GM12891 (cell line): ENCODE measurements around the gene ACBD6.

ENCODE experiments used
- DNase-seq: peaks from one replicate; pipeline ENCODE4 v3.0.0; 2011; ENCODE audit warnings: low spot score; ENCODE audit not compliant: insufficient read length
- FAIRE-seq: peaks from 2 replicates; lab custom pipeline; 2011; peaks lifted over from hg19 to GRCh38; lab: Jason Lieb, UNC
- PAX5 ChIP-seq: IDR thresholded peaks from 2 replicates; pipeline ENCODE4 v1.6.1; 2011; ENCODE audit warnings: low read length, moderate library complexity, mild to moderate bottlenecking; ENCODE audit not compliant: insufficient read depth, severe bottlenecking
- POLR2A ChIP-seq: IDR thresholded peaks from 2 replicates; pipeline ENCODE4 v1.6.1; 2011; ENCODE audit warnings: low read depth, low read length, control low read depth
- POLR2AphosphoS5 ChIP-seq: IDR thresholded peaks from 2 replicates; pipeline ENCODE4 v1.6.1; 2011; ENCODE audit warnings: low read depth, low read length, control low read depth
- POU2F2 ChIP-seq: IDR thresholded peaks from 2 replicates; pipeline ENCODE4 v1.6.1; 2011; ENCODE audit warnings: low read depth, mild to moderate bottlenecking, control low read depth, low read length, moderate library complexity
- SPI1 ChIP-seq: IDR thresholded peaks from 2 replicates; pipeline ENCODE4 v1.6.1; 2011; ENCODE audit warnings: low read depth, low read length, control low read depth
- TAF1 ChIP-seq: IDR thresholded peaks from 2 replicates; pipeline ENCODE4 v1.6.1; 2011; ENCODE audit warnings: low read depth, low read length, control low read depth

Gene ACBD6

DNA sequence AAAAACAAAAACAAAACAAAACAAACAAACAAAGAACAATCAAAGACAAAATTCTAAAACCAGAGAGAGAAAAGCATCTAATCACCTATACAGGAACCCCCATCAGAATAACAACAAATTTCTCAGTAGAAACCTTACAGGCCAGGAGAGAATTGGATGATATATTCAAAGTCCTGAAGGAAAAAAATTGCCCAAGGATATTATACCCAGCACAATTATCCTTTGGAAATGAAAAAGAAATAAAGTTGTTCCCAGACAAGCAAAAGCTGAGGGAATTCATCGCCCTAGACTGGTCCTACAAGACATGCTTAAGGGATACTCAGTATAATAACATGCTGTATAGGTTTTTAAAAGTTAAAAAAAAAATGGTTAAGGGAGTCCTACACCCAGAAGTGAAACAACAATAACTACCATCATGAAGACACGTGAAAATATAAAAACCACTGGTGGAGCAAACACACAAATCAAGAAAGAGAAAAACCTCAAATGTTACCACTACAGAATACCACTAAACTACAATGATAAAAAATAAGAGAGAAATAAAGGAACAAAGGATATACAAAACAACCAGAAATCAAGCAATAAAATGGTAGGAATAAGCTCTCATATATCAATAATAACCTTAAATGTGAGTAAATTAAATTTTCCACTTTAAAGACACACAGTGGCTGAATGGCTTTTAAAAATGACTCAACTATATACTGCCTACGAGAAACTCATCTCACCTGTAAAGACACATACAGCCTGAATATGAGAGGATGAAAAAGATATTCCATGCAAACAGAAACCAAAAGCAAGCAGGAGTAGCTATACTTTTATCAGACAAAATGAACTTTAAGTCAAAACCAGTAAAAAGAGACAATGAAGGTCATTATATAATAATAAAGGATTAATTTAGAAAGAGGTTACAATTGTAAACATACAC lies 121.9 kb downstream of the ACBD6 start:
- TF ChIP-seq POLR2AphosphoS5, result no peak
- no peak for TF ChIP-seq PAX5
- TF ChIP-seq TAF1, result no peak
- no peak for TF ChIP-seq POU2F2
- TF ChIP-seq SPI1, result no peak
- TF ChIP-seq POLR2A, result no peak
- FAIRE-seq (no peak), DNase-seq (no peak)

DNA sequence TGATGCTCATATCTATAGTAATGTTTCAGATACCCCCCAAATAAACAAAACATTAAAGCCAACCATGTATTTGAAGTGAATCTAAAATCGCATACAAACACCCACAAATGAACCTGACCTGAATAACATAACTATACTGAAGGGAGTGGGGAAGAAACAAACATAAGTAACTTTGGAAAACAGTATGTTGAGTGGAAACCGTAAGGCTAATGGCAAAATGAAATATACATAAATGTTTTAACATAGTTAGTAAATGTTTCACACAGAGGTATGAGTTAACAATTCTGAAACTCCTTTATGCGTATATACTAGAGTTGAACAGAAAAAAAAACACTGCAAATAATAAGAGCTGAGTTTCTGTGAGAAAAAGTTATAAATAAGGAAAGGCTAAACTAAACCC lies 125.6 kb downstream of the ACBD6 start:
- FAIRE-seq (no peak), DNase-seq (no peak)
- TF ChIP-seq POLR2AphosphoS5 (no peak), PAX5 (no peak), SPI1 (no peak), POU2F2 (no peak), POLR2A (no peak), TAF1 (no peak)

DNA sequence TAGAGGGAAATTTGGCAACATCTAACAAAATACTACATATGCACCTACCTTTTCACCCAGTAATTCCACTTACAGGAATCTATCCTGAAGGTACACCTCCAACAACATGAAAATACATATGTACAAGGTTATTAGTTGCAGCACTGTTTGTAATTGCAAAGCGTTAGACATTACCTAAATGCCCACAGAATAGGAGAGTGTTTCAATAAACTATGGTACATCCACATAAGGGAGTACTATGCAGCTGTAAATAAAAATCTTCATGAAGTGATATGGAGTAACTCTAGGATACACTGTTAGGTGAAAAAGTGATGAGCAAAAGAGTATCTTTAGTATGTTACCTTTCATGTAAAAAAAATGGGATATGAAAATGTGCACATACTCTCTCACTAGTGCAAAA lies 126.1 kb downstream of the ACBD6 start:
- TF ChIP-seq SPI1 (no peak), TAF1 (no peak), POU2F2 (no peak), POLR2AphosphoS5 (no peak), PAX5 (no peak), POLR2A (no peak)
- DNase-seq (no peak), FAIRE-seq (no peak)

DNA sequence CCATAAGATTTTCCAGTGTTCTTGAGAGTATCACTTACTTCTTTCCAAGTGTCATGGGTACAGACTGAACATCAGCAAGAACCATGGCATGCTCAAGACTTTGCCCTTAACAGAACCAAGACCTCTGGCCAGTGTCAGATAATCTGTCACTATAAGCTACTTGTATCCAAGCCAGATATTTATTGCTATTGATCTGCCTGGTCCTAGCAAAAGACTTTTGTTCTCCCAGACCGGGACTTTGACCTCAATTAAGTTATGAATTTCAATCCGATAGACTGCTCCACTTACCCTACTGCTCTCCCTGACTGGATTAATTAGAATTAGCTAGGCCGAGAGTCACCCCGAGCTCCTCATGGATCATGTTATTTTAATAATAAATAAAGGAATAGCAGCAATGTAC lies 129.6 kb downstream of the ACBD6 start:
- no peak for FAIRE-seq
- DNase-seq, result no peak
- TF ChIP-seq TAF1 (no peak), POLR2AphosphoS5 (no peak), PAX5 (no peak), POU2F2 (no peak), SPI1 (no peak), POLR2A (no peak)

DNA sequence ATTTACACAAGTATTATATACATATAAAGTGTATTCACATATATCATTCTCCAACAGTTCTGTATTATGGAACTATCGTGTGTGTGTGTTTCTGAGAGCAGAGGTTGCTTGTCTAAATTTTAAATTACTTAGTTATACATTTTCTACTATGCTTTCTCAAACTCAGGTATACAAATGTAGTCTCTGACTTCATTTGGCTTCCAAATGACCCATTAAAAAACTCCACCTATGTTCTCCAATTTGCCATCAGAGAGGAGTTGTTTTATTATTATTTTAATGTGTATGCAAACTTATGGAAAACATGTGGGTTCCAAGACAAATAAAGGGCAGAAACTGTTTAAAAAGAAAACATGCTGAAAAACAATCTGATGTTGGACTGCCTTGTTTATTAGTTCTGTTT lies 131.8 kb downstream of the ACBD6 start:
- FAIRE-seq (no peak), DNase-seq (no peak)
- TF ChIP-seq POLR2A, result no peak
- TF ChIP-seq TAF1, result no peak
- TF ChIP-seq SPI1, result no peak

DNA sequence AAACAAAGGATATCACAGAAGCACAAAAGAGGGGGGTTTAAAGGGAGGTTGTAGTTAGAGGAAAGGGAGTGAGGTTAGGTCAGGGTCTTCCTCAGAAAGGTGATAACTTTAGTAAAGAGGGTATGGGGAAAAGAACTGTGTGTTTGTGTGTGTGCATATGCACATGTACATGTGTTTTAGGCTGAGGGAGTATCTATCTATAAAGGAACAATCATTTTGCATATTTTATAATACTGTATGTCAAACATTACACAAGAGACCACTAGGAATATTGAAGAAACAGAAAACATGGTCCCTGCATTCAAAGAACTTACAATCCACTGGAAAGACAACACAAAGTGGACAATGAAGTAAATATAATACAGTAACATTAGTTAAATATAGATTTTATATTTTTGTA lies 132.2 kb downstream of the ACBD6 start:
- TF ChIP-seq POLR2A, result no peak
- no peak for TF ChIP-seq POLR2AphosphoS5
- no peak for TF ChIP-seq PAX5
- TF ChIP-seq SPI1, result no peak
- TF ChIP-seq TAF1, result no peak
- no peak for TF ChIP-seq POU2F2
- DNase-seq (no peak), FAIRE-seq (no peak)

DNA sequence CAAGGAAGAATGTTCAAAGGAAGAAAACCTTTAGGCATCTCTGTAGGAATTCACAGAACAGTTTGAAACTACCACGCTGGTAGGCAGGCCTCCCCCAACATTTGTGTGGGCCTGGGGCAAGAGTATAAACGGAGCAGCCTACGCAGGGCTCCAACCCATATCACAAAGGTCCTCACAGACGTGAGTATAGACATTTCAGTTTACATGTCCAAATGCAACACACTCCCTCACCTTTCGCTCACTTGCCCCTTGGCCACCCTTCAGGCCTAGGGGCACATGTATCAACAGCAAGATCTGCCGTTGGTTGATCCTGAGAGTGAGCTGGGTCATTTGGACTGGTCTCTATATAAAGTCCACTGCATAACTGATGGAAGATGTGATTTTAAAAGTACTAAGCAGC lies 133.3 kb downstream of the ACBD6 start:
- no peak for FAIRE-seq
- no peak for DNase-seq
- TF ChIP-seq POU2F2 (no peak), SPI1 (no peak), PAX5 (no peak), POLR2A (no peak), POLR2AphosphoS5 (no peak), TAF1 (no peak)

DNA sequence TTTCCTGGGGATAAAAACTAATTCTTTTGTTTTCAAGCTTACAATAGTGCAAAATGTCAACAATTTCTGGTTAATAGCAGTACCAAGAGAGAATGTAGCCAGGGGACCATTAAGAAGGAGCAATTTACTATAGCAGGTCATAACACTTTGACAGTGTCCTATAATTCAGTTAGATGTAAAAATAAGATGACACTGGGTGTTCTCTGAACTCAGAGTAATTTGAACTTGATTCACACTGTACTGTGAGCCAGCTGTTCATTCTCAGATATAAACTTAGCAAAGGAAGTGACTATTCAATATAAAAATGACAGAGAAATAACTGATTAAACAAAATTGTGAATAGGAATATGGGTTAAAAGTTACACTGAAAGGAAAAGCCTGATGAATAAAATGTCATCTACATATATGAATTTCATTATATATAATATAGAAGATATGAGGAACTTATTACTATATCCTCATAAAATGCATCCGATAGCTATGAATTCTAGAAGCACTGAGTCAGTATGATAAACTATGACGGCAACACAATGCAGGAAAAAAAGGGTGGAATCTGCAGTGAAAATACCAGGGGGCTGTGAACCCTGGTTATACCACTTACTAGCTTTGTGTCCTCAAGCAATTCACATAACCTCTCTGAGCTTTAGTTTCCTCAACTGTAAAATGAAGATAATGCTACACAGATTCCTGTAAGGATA lies 135.9 kb downstream of the ACBD6 start:
- no peak for FAIRE-seq
- no peak for DNase-seq
- TF ChIP-seq PAX5 (no peak), POLR2AphosphoS5 (no peak), POU2F2 (no peak), TAF1 (no peak), POLR2A (no peak), SPI1 (no peak)

DNA sequence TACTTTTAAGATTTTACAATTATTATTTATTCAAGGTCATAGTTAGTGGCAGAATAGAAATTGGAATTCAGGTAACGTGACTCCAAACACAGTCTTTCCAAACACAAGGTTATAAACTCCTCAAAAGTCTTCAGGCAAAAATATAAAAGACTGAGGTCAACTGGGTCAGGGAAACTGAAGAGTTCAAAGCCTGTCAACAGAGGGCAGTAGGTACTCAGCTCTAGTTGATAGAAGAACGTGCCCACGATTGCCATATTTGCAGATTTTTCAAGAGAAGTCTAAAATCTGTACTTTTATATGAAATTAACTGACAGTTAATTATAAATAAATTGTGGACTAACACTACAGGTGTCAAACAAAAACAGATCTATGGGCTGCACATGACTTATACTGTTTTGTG lies 137.3 kb downstream of the ACBD6 start:
- FAIRE-seq (no peak), DNase-seq (no peak)
- no peak for TF ChIP-seq TAF1
